VCaP (cell line): Measurements from ENCODE around the gene LRRC41.

Experiments used
- H3K27ac ChIP-seq: fragments of 450-650 bp; 2 replicates; pipeline ENCODE4 v1.5.1; 2017
- TF ChIP-seq, protein P1 (sequence below): fragments of 450-650 bp; conservative IDR thresholded peaks from 2 replicates; pipeline ENCODE4 v1.5.1; 2017; ENCODE audit warnings: mild to moderate bottlenecking, moderate library complexity

Gene LRRC41

GRCh38 chr1:46310321-46310720, 6.9 kb upstream of the LRRC41 start:
- TF ChIP-seq, protein P1, sequence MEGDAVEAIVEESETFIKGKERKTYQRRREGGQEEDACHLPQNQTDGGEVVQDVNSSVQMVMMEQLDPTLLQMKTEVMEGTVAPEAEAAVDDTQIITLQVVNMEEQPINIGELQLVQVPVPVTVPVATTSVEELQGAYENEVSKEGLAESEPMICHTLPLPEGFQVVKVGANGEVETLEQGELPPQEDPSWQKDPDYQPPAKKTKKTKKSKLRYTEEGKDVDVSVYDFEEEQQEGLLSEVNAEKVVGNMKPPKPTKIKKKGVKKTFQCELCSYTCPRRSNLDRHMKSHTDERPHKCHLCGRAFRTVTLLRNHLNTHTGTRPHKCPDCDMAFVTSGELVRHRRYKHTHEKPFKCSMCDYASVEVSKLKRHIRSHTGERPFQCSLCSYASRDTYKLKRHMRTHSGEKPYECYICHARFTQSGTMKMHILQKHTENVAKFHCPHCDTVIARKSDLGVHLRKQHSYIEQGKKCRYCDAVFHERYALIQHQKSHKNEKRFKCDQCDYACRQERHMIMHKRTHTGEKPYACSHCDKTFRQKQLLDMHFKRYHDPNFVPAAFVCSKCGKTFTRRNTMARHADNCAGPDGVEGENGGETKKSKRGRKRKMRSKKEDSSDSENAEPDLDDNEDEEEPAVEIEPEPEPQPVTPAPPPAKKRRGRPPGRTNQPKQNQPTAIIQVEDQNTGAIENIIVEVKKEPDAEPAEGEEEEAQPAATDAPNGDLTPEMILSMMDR, result no peak
- H3K27ac ChIP-seq, result no peak overlapping the region

DNA sequence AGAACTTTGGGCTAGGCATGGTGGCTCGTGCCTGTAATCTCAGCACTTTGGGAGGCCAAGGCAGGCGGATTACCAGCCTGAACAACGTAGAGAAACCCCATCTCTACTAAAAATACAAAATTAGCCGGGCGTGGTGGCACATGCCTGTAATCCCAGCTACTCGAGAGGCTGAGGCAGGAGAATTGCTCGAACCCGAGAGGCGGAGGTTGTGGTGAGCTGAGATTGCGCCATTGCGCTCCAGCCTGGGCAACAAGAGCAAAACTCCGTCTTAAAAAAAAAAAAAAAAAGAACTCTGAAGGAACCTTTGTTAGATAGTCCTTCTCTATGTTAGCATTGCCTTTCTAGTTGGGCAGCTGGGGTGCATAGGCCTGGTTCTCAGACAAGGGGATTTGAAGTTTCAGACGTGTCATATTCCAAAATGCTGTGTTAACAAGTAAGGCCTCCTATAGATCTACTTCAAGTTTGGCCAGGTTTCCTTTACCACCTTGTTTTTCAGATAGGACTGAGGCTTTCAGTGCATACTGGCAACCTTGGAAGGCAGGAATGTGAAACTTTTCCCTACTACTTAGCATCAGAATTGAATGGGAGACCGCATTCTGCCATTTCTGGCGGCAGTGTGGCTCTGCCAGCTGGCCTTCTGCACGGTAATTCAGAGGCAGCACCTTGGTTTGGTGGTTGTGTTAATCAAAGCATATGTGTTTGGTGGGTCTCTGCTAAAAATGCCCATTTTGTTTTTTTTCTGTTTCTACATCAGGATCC, 6.2 kb upstream of the LRRC41 start:
- H3K27ac ChIP-seq, result no peak overlapping the region
- TF ChIP-seq, protein P1, result no peak

DNA sequence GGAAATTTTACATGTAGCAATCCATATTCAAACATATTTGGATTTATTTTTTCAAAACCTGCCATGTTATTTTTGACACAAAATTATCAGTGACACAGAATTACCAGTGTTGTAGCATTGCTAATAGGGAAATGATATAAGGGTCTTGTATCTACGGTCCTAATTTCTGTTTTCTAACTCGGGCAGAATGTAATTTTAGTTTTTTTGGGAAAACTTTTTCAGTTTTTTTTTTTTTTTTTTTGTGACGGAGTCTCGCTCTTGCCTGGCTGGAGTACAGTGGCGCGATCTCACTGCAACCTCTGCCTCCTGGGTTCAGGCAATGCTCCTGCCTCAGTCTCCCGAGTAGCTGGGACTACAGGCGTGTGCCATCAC, 2.7 kb upstream of the LRRC41 start:
- TF ChIP-seq, protein P1, result no peak
- peak overlapping the region; percentile 98 for H3K27ac ChIP-seq

DNA sequence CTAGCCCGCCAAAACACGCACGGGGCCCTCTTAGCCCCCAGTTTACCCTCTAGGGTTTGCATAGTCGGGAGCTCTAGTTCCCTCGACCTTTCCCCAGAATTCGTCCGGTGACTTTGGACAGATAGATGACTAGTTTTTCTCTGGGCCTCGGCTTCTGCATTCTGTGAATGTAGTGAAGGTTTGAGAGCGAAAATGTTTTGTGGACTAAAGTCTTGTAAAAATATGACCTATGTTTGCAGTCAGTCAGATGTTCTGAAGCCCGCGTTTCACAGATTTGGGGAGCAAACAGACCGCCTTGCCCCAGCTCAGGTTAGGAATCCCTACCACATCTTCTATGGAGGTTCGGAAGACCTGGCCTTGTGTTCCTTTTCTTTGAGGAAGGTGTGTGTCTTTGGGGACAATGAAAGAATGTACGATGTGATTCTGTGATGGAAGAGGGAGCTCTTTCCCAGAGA, 483 bp upstream of the LRRC41 start:
- peak overlapping the region; percentile 98 for H3K27ac ChIP-seq
- TF ChIP-seq, protein P1, result no peak

DNA sequence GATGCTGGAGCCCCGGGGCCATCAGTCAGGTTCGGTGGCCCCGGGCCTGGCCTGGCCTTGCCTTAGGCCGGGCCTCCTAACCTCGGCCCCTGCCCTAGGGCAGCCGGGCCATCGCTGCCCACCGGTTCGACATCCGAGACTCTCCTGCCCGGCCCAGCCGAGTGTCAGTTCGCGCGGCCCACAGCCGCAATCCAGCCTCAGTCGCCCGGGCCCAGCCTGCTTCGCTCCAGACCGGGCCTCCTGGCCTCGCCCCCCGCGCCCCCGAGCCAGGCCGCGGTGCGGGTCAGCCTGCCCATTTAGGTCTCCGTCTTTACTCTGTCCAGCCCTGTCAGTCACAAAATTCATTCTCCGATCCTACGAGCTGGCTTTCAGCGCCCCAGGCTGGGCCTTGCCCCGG, 777 bp downstream of the LRRC41 start:
- TF ChIP-seq, protein P1, result no peak
- peak overlapping the region; percentile 98 for H3K27ac ChIP-seq

- TF ChIP-seq, protein P1, result no peak
- H3K27ac ChIP-seq, result peak overlapping the region; percentile 98
Observed at GRCh38 chr1:46301808-46302640, 1.4 kb downstream of the LRRC41 start.

DNA sequence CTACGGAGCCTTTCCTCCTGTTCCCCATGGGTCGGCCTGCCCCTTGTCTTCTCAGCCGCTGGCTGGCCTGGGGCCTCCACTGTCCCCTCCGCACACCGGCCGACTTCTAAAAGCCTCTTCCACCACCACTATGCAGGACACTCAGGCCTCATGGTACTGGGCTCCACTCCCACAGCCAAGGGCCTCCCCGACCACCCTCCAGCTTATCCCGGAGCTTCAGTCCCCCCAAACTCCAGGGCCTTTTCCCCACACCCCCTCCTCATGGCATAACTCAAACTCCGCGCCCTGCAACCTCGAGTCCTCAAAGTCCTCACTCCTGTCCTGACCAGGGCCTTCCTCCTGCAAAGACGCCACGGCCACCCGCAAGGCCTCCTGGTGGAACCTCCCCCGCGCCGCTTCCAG, 2.0 kb downstream of the LRRC41 start:
- TF ChIP-seq, protein P1, result no peak
- H3K27ac ChIP-seq, result peak overlapping the region; percentile 98
